ENCODE results near the gene ZNF606. TPM values are rescaled to one million over a fixed set of nuclear protein-coding genes. Genes with fewer than 3 reads are reported as not detected.

The ZNF606 gene
- 10 to 100 TPM; 15.1 to 16.4 TPM for total RNA-seq

GRCh38 chr19:58002384-58003173, at the start of gene ZNF606:
ZNF606 (minus strand) TSS chr19:58002820; CDS start chr19:58001319, 1,501 bp downstream.

GRCh38 chr19:58033741-58034476, 31.3 kb upstream of the ZNF606 start, which contains the start of gene ZSCAN1:
ZSCAN1 (plus strand) TSS chr19:58034025; CDS start chr19:58037837, 3,812 bp downstream.

GRCh38 chr19:57974434-57974833, 28.2 kb downstream of the ZNF606 start, which contains the start of gene C19orf18:
C19orf18 (minus strand) TSS chr19:57974534; CDS start chr19:57974432, 102 bp downstream.

GRCh38 chr19:57947419-57948134, 55.0 kb downstream of the ZNF606 start, which contains the start of gene ZNF256:
ZNF256 (minus strand) TSS chr19:57947706; CDS start chr19:57947474, 232 bp downstream.

GRCh38 chr19:57934820-57935665, 67.6 kb downstream of the ZNF606 start, which contains the start of gene ZNF418:
ZNF418 (minus strand) TSS chr19:57935402; CDS start chr19:57933822, 1,580 bp downstream.

Other genes with a start within 250 kb of the ZNF606 start
- gene ZNF586, start 233.1 kb downstream of the ZNF606 start, total RNA-seq: 10 to 100 TPM; 26.1 to 26.6 TPM
- gene ZNF552, start 187.9 kb downstream of the ZNF606 start, total RNA-seq: 10 to 100 TPM in 1 of 2 experiments, 1 to 10 TPM in 1; 9.5 to 11.1 TPM
- 10 to 100 TPM; 17.4 to 19.7 TPM for gene ZNF587B, start 172.5 kb downstream of the ZNF606 start, total RNA-seq
- 10 to 100 TPM; 38.0 to 39.0 TPM for gene ZNF587, start 153.0 kb downstream of the ZNF606 start, total RNA-seq
- gene ZNF814, start 113.8 kb downstream of the ZNF606 start, total RNA-seq: 10 to 100 TPM; 20.5 to 22.3 TPM
- gene ZNF417, start 86.2 kb downstream of the ZNF606 start, total RNA-seq: 10 to 100 TPM; 24.2 to 24.9 TPM
- 1 to 10 TPM; 7.5 to 7.9 TPM for gene ZNF418, start 67.4 kb downstream of the ZNF606 start, total RNA-seq
- gene ZNF256, start 55.1 kb downstream of the ZNF606 start, total RNA-seq: 1 to 10 TPM; 8.8 to 9.3 TPM
- gene C19orf18, start 28.3 kb downstream of the ZNF606 start, total RNA-seq: under 1 TPM; 0.38 to 0.43 TPM
- not detected for gene ZSCAN1, start 31.2 kb upstream of the ZNF606 start, total RNA-seq
- under 1 TPM; 0.39 to 0.50 TPM for gene ZNF135, start 56.5 kb upstream of the ZNF606 start, total RNA-seq
- 10 to 100 TPM; 16.3 to 16.6 TPM for gene ZSCAN18, start 95.4 kb upstream of the ZNF606 start, total RNA-seq
- gene ZNF329, start 148.0 kb upstream of the ZNF606 start, total RNA-seq: 1 to 10 TPM; 5.7 to 5.8 TPM
- 10 to 100 TPM; 30.8 to 32.7 TPM for gene ZNF274, start 180.2 kb upstream of the ZNF606 start, total RNA-seq
- 10 to 100 TPM; 48.7 to 53.1 TPM for gene ZNF544, start 226.1 kb upstream of the ZNF606 start, total RNA-seq

Measured in activated naive CD4-positive, alpha-beta T cell treated with anti-CD3 and anti-CD28 coated beads, Interleukin-2, amount 10 ng/mL, durations not matched to agents 5 hours and 36 hours (primary cell).